Neural cell (in vitro differentiated cells): Measurements from ENCODE around the gene STAT5B. TPM values are rescaled to one million over a fixed set of nuclear protein-coding genes. Genes with fewer than 3 reads are reported as not detected.

Experiments used
- H2AFZ ChIP-seq: fragments of 200-600, 300-800 bp; sonication (generic), shearing (Covaris generic); 2 replicates; pipeline ENCODE4 v1.6.0; 2014; ENCODE audit warnings: low read depth, mild to moderate bottlenecking, antibody characterized with exemption, low read length, moderate library complexity
- H3F3A ChIP-seq: fragments of 200-600 bp; shearing (Covaris generic); 2 replicates; pipeline ENCODE4 v1.6.1; 2016; ENCODE audit warnings: mild to moderate bottlenecking, moderate library complexity, mixed read lengths, antibody characterized with exemption, low read length; ENCODE audit not compliant: insufficient read depth, poor library complexity, severe bottlenecking
- H3K27ac ChIP-seq: fragments of 200-600, 300-800 bp; sonication (generic), shearing (Covaris generic); 2 replicates; pipeline ENCODE4 v1.5.1; 2014; ENCODE audit warnings: mild to moderate bottlenecking, low read length, moderate library complexity
- H3K27me3 ChIP-seq: fragments of 300-800, 200-600 bp; sonication (generic), shearing (Covaris generic); 2 replicates; pipeline ENCODE4 v1.6.0; 2014; ENCODE audit warnings: mild to moderate bottlenecking, low read depth, low read length, moderate library complexity; ENCODE audit not compliant: insufficient read depth
- H3K36me3 ChIP-seq: fragments of 300-800, 200-600 bp; sonication (generic), shearing (Covaris generic); 2 replicates; pipeline ENCODE4 v1.5.1; 2014; ENCODE audit warnings: mild to moderate bottlenecking, antibody characterized with exemption, low read length, moderate library complexity; ENCODE audit not compliant: insufficient read depth
- H3K4me2 ChIP-seq: fragments of 300-800, 200-600 bp; sonication (generic), shearing (Covaris generic); 2 replicates; pipeline ENCODE4 v1.6.0; 2014; ENCODE audit warnings: mild to moderate bottlenecking, low read length
- H3K4me3 ChIP-seq: fragments of 300-800, 200-600 bp; sonication (generic), shearing (Covaris generic); 2 replicates; pipeline ENCODE4 v1.5.1; 2014; ENCODE audit warnings: mild to moderate bottlenecking, low read length, moderate library complexity
- H3K79me2 ChIP-seq: fragments of 200-600 bp; shearing (Covaris generic); replicated peaks from 2 replicates; pipeline ENCODE4 v1.6.0; 2014; ENCODE audit warnings: mild to moderate bottlenecking, low read length, moderate library complexity; ENCODE audit not compliant: insufficient read depth
- H3K9ac ChIP-seq: fragments of 300-800, 200-600 bp; sonication (generic), shearing (Covaris generic); 2 replicates; pipeline ENCODE4 v1.6.1; 2016; ENCODE audit warnings: mild to moderate bottlenecking, low read length, mixed read lengths
- H3K9me2 ChIP-seq: fragments of 200-600 bp; shearing (Covaris generic); 2 replicates; pipeline ENCODE4 v1.6.1; 2016; ENCODE audit warnings: mild to moderate bottlenecking, low read length, mixed read lengths; ENCODE audit not compliant: insufficient read depth
- H3K9me3 ChIP-seq: fragments of 200-600, 300-800 bp; sonication (generic), shearing (Covaris generic); 2 replicates; pipeline ENCODE4 v1.6.1; 2016; ENCODE audit warnings: mild to moderate bottlenecking, mixed run types, low read length, moderate library complexity, mixed read lengths
- H4K20me1 ChIP-seq: fragments of 200-600 bp; shearing (Covaris generic); 2 replicates; pipeline ENCODE4 v1.6.1; 2016; ENCODE audit warnings: mild to moderate bottlenecking, mixed run types; ENCODE audit not compliant: insufficient read depth
- EP300 ChIP-seq: fragments of 450-650 bp; conservative IDR thresholded peaks from 2 replicates; pipeline ENCODE4 v1.6.1; 2014; ENCODE audit warnings: antibody characterized with exemption, mild to moderate bottlenecking, moderate library complexity; ENCODE audit not compliant: poor library complexity, severe bottlenecking
- EZH2 ChIP-seq: fragments of 200-600, 300-800 bp; shearing (Covaris generic), sonication (generic); IDR thresholded peaks from 2 replicates; pipeline ENCODE4 v1.6.1; 2014; ENCODE audit warnings: antibody characterized with exemption, low read length, borderline replicate concordance, mild to moderate bottlenecking; ENCODE audit not compliant: insufficient read depth, poor library complexity, severe bottlenecking
- MXI1 ChIP-seq: fragments of 450-650 bp; conservative IDR thresholded peaks from 2 replicates; pipeline ENCODE4 v1.6.1; 2014; ENCODE audit warnings: antibody characterized with exemption, mild to moderate bottlenecking; ENCODE audit not compliant: poor library complexity, severe bottlenecking
- POLR2AphosphoS5 ChIP-seq: IDR thresholded peaks from 2 replicates; pipeline ENCODE4 v1.6.1; 2012
- RAD21 ChIP-seq: fragments of 450-650 bp; conservative IDR thresholded peaks from 2 replicates; pipeline ENCODE4 v1.6.1; 2014; ENCODE audit warnings: antibody characterized with exemption, mild to moderate bottlenecking, moderate library complexity
- SMC3 ChIP-seq: fragments of 450-650 bp; conservative IDR thresholded peaks from 2 replicates; pipeline ENCODE4 v1.6.1; 2014; ENCODE audit warnings: antibody characterized with exemption, mild to moderate bottlenecking, moderate library complexity; ENCODE audit not compliant: poor library complexity
- TAF1 ChIP-seq: IDR thresholded peaks from 2 replicates; pipeline ENCODE4 v1.6.1; 2012; ENCODE audit warnings: low read depth
- polyA plus RNA-seq: library from polyadenylated mRNA; depleted of rRNA; stranded (reverse); fragments of >200 nt; gene quantifications from 2 replicates; pipeline ENCODE4 v1.2.3, GENCODE V29; 2014
- TF ChIP-seq, protein P1 (sequence below): IDR thresholded peaks from 2 replicates; pipeline ENCODE4 v1.6.1; 2012; ENCODE audit warnings: borderline replicate concordance
- TF ChIP-seq, protein P2 (sequence below): fragments of 450-650 bp; IDR thresholded peaks from 2 replicates; pipeline ENCODE4 v1.5.1; 2014; ENCODE audit warnings: antibody characterized with exemption, mild to moderate bottlenecking, moderate library complexity; ENCODE audit not compliant: poor library complexity, severe bottlenecking

STAT5B gene
- polyA plus RNA-seq, 1 donor from 2014 or later: 47.4 TPM

DNA sequence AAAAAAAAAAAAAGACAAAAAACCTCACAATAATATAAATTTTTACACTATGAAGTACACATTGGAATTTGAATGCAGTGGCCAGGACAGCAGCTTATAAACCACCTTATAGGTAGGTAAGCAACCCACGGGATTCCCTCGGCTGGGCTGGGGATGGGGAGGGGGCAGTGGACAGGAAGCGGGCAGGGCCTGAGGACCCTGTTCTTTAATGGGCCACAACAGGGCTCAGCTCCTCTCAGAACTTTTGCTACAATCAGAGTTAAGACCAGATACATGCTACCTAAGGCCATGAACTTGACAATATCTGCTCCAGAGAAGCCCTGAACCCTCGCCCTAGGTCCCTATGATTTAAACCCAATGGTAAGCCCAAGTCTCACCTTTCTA, 37.2 kb upstream of the STAT5B start:
- Histone ChIP-seq H3K9me2 (no peaks in the 10 kb centered on the region), H3K4me2 (no peak overlapping the region), H3K36me3 (no peaks in the 10 kb centered on the region), H3K27ac (no peak overlapping the region), H2AFZ (no peak overlapping the region), H3K9ac (no peak overlapping the region), H3K4me3 (no peak overlapping the region), H3K27me3 (no peaks in the 10 kb centered on the region), H4K20me1 (no peaks in the 10 kb centered on the region), H3K79me2 (no peaks in the 10 kb centered on the region), H3F3A (no peaks in the 10 kb centered on the region), H3K9me3 (no peaks in the 10 kb centered on the region)
- TF ChIP-seq EZH2 (no peak), EP300 (no peak), TAF1 (no peak)
- TF ChIP-seq, protein P1, sequence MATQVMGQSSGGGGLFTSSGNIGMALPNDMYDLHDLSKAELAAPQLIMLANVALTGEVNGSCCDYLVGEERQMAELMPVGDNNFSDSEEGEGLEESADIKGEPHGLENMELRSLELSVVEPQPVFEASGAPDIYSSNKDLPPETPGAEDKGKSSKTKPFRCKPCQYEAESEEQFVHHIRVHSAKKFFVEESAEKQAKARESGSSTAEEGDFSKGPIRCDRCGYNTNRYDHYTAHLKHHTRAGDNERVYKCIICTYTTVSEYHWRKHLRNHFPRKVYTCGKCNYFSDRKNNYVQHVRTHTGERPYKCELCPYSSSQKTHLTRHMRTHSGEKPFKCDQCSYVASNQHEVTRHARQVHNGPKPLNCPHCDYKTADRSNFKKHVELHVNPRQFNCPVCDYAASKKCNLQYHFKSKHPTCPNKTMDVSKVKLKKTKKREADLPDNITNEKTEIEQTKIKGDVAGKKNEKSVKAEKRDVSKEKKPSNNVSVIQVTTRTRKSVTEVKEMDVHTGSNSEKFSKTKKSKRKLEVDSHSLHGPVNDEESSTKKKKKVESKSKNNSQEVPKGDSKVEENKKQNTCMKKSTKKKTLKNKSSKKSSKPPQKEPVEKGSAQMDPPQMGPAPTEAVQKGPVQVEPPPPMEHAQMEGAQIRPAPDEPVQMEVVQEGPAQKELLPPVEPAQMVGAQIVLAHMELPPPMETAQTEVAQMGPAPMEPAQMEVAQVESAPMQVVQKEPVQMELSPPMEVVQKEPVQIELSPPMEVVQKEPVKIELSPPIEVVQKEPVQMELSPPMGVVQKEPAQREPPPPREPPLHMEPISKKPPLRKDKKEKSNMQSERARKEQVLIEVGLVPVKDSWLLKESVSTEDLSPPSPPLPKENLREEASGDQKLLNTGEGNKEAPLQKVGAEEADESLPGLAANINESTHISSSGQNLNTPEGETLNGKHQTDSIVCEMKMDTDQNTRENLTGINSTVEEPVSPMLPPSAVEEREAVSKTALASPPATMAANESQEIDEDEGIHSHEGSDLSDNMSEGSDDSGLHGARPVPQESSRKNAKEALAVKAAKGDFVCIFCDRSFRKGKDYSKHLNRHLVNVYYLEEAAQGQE: no peak
- TF ChIP-seq, protein P2, sequence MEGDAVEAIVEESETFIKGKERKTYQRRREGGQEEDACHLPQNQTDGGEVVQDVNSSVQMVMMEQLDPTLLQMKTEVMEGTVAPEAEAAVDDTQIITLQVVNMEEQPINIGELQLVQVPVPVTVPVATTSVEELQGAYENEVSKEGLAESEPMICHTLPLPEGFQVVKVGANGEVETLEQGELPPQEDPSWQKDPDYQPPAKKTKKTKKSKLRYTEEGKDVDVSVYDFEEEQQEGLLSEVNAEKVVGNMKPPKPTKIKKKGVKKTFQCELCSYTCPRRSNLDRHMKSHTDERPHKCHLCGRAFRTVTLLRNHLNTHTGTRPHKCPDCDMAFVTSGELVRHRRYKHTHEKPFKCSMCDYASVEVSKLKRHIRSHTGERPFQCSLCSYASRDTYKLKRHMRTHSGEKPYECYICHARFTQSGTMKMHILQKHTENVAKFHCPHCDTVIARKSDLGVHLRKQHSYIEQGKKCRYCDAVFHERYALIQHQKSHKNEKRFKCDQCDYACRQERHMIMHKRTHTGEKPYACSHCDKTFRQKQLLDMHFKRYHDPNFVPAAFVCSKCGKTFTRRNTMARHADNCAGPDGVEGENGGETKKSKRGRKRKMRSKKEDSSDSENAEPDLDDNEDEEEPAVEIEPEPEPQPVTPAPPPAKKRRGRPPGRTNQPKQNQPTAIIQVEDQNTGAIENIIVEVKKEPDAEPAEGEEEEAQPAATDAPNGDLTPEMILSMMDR: no peak

DNA sequence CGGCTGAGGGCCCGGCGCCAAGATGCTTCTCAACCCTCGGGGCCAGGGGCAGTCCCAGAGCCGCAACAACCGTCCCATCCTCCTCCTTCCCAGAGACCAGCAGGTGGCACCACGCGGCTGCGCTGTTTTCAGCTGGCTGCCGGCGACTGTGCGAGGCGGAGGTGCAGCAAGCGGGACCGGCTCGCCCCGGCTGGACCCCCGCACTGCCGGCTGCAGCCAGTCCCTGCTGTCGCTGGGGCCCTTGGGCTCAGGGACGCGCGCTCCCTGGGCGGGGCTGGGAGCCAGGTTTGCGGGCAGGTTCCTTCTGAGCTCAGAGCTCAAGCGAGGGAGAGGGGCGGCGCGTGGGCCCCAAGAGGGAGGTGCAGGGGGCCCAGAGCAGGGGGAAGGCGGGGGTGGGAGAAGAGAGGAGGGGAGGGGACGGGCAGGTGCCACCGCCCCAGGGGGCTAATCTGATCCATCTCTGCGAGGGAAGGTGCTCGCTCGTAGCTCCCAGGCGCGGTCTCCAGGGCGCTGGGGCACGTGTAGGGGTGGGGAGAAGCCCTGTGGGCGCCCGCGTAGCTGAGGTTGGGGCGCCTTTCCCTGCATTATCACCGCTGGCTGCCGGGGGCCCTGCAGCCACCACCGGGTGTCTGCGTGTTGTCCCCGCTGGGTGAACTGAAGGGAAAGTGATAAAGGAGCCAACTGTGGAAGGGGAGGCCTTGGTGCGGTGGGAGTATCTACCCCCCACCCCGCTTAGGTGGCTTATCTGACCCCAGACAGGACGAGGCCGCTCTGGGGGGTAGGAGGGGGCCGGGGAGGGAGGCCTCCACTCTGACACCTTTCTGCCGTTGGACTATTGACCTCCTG, 36.3 kb upstream of the STAT5B start:
- Histone ChIP-seq H3K9ac (peak overlapping the region; percentile 29), H3K9me2 (no peaks in the 10 kb centered on the region), H3F3A (no peaks in the 10 kb centered on the region), H3K27me3 (no peaks in the 10 kb centered on the region), H3K4me2 (no peak overlapping the region), H3K36me3 (no peaks in the 10 kb centered on the region), H4K20me1 (no peaks in the 10 kb centered on the region), H3K79me2 (no peaks in the 10 kb centered on the region), H2AFZ (no peak overlapping the region), H3K4me3 (peak overlapping the region; percentile 54), H3K9me3 (no peaks in the 10 kb centered on the region), H3K27ac (no peak overlapping the region)
- TF ChIP-seq EP300 (no peak), TAF1 (no peak), POLR2AphosphoS5 (peak; percentile 35), SMC3 (peak; percentile 62), MXI1 (no peak), EZH2 (no peak), RAD21 (peak; percentile 67)
- TF ChIP-seq, protein P2: peak; percentile 73
- TF ChIP-seq, protein P1: no peak
